DOHH2 (cell line): ENCODE results near the gene CLCN3.

Experiments used
- EZH2phosphoT487 ChIP-seq: fragments of 200-600 bp; sonication (generic); IDR thresholded peaks from 2 replicates; pipeline ENCODE4 v1.6.1; 2017; ENCODE audit warnings: borderline replicate concordance, mild to moderate bottlenecking, antibody characterized with exemption, low read length, moderate library complexity, mixed read lengths
- TF ChIP-seq, protein P1 (sequence below): fragments of 200-600 bp; sonication (generic); IDR thresholded peaks from one replicate; pipeline ENCODE4 v1.5.1; 2014; ENCODE audit warnings: antibody characterized with exemption, mild to moderate bottlenecking, low read depth, low read length; ENCODE audit not compliant: poor library complexity, severe bottlenecking

DNA sequence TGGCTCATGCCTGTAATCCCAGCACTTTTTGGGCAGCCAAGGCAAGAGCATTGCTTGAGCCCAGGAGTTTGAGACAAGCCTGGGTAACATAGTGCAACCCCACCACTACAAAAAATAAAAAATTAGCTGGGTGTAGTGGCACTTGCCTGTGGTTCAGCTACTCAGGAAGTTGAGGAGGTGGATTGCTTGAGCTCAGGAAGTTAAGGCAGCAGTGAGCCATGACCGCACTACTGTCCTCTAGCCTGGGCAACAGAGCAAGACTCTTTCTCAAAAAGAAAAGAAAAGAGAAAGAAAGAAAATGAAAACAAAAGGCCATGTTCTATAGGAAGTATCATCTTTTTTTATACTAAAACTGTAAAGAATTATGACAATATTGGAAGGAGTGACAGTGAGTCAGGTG is 46.5 kb upstream of the CLCN3 start:
- TF ChIP-seq, protein P1, sequence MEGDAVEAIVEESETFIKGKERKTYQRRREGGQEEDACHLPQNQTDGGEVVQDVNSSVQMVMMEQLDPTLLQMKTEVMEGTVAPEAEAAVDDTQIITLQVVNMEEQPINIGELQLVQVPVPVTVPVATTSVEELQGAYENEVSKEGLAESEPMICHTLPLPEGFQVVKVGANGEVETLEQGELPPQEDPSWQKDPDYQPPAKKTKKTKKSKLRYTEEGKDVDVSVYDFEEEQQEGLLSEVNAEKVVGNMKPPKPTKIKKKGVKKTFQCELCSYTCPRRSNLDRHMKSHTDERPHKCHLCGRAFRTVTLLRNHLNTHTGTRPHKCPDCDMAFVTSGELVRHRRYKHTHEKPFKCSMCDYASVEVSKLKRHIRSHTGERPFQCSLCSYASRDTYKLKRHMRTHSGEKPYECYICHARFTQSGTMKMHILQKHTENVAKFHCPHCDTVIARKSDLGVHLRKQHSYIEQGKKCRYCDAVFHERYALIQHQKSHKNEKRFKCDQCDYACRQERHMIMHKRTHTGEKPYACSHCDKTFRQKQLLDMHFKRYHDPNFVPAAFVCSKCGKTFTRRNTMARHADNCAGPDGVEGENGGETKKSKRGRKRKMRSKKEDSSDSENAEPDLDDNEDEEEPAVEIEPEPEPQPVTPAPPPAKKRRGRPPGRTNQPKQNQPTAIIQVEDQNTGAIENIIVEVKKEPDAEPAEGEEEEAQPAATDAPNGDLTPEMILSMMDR, result no peak
- TF ChIP-seq EZH2phosphoT487, result no peak
